Ishikawa (cell line): Measurements from ENCODE around the gene ZEB2.

Experiments used
- CEBPB ChIP-seq: IDR thresholded peaks from 2 replicates; pipeline ENCODE4 v1.6.1; 2012
- TAF1 ChIP-seq: IDR thresholded peaks from 2 replicates; pipeline ENCODE4 v1.6.1; 2012; ENCODE audit warnings: low read depth, mild to moderate bottlenecking
- YY1 ChIP-seq: IDR thresholded peaks from 2 replicates; pipeline ENCODE4 v1.6.1; 2012; ENCODE audit warnings: low read depth

DNA sequence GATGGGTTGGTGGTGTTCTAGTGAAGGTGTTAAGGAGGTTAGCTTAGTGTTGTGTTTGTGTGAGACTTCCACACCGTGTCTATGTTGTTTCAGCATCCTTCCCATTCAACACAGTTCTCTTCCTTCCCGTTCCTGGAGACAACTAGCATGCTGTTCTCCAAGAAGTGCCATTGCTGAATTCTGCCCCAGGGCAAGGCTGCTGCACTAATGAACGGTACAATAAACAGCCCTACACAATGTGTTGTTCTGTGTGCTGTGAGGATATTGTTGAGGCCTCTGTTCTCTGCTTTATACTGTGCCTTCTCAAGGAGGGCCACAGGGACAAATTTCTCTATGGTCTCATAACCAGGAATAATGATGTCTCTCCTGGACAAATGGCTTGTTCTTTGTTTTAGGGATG is 39.8 kb upstream of the ZEB2 start:
- TF ChIP-seq CEBPB (no peak), TAF1 (no peak), YY1 (no peak)
